Measurements from ENCODE around the gene ADORA2A.

Gene ADORA2A

DNA sequence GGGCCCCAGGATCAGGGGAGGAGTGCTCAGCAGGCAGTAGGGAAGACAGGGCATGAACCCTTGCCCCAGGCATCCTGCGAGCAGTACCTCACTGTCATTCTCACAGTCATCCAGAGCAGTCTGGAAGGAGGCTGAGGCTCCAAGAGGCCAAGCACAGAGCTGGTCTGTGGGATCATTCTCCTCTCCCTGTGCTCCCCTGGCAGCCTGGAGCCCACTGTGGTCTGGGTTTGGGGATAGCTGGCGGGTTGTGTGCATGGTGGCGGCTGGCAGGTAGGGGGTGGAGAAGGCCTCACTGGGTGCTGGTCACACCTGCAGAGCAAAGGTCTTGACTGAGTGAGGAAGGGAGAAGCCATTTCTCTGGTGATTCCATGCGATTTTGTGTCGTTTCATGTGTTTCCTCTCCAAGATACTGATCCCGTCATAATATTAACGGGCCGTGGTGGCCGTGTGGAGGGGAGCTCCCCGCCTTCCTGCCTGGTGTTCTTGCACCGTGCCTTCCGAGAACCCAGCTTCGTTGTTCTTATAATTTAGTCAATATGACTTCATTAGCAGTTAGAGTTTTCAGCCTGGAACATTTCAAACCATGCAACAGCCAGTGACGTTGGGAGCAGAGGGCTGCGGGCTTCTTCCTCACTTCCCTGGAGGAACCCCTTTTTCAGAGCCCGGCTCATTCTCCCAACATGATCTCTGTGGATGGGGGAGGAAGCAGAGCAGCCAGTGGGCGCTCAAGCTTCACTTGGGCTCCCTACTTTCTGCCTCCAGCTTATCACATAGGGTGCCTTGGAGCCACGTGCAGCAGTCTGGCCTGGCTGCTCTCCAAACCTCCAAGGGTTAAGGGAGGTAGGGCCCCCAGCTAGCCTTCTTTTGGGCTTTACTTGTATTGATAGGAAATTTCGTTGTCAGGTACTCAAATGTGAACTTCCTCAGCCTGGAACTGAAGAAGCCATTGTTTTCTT lies 20.8 kb upstream of the ADORA2A start:
- no peak for DNase-seq (ENCODE audit: extremely low spot score)
- POLR2A ChIA-PET, result no interaction called here
- CTCF ChIA-PET, result interaction anchor here (0.6 to 2.7 kb wide), 9 partner anchors 9 to 120 kb away, joined by 3 to 18 read pairs (median 4); no protein-coding TSS in a partner anchor
- no peak for TF ChIP-seq CTCF (IDR thresholded peaks at IDR 0.05; ENCODE audit: control extremely low read depth, extremely low read depth, low read depth, missing control alignments)

GRCh38 chr22:24407278-24407665 lies 20.1 kb upstream of the ADORA2A start:
- TF ChIP-seq CTCF (IDR thresholded peaks at IDR 0.05; ENCODE audit: control extremely low read depth, extremely low read depth, low read depth, missing control alignments), result no peak
- POLR2A ChIA-PET, result no interaction called here
- CTCF ChIA-PET, result interaction anchor here (1.0 to 2.7 kb wide), 6 partner anchors 11 to 95 kb away, joined by 3 to 18 read pairs (median 5); no protein-coding TSS in a partner anchor
- DNase-seq (ENCODE audit: extremely low spot score), result no peak

DNA sequence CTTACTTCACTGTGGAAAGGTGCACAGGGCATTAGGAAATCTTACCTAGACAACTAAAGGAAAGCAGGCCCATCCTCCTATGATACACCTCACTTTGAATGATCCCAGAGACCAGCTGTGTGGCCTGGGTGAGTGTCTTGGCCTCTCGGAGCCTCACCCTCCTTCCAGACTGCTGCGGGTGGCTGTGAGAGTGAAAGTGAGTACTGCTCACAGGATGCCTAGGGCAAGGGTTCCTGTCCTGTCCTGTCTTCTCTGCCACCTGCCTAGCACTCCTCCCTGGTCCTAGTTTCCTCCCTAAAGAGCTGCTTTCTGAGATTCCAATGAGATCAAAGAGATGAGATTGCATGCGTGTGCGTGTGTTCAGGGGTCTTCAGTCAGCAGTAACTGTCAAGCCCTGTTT lies 19.5 kb upstream of the ADORA2A start:
- CTCF ChIA-PET, result interaction anchor here (1.1 to 2.7 kb wide), 2 partner anchors 15 to 84 kb away, joined by 4 to 18 read pairs; no protein-coding TSS in a partner anchor
- no peak for TF ChIP-seq CTCF (IDR thresholded peaks at IDR 0.05; ENCODE audit: control extremely low read depth, extremely low read depth, low read depth, missing control alignments)
- POLR2A ChIA-PET, result no interaction called here
- DNase-seq (ENCODE audit: extremely low spot score), result no peak

GRCh38 chr22:24408630-24409029 lies 18.8 kb upstream of the ADORA2A start:
- no peak for DNase-seq (ENCODE audit: extremely low spot score)
- POLR2A ChIA-PET, result no interaction called here
- CTCF ChIA-PET, result interaction anchor here (0.7 to 1.5 kb wide), 4 partner anchors 8 to 117 kb away, joined by 3 to 6 read pairs (median 4); no protein-coding TSS in a partner anchor
- no peak for TF ChIP-seq CTCF (IDR thresholded peaks at IDR 0.05; ENCODE audit: control extremely low read depth, extremely low read depth, low read depth, missing control alignments)

DNA sequence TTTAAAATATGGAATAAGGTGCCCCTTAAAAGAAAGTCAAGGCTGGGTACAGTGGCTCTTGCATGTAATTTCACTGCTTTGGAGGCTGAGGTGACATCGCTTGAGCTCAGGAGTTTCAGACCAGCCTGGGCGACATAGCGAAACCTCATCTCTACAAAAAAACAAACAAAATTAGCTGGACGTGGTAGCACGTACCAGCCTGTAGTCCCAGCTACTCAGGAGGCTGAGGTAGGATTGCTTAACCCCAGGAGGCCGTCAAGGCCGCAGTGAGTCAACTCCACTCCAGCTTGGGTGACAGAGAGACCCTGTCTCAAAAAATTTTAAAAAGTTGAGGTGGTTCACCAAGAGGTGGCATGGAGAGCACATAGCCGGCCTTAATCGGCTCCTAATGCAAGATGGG lies 17.7 kb upstream of the ADORA2A start:
- no peak for TF ChIP-seq CTCF (IDR thresholded peaks at IDR 0.05; ENCODE audit: control extremely low read depth, extremely low read depth, low read depth, missing control alignments)
- no peak for DNase-seq (ENCODE audit: extremely low spot score)
- CTCF ChIA-PET, result interaction anchor here (0.9 to 1.5 kb wide), 6 partner anchors 9 to 27 kb away, joined by 3 to 6 read pairs (median 4); no protein-coding TSS in a partner anchor
- POLR2A ChIA-PET, result no interaction called here

GRCh38 chr22:24410110-24410856 lies 17.1 kb upstream of the ADORA2A start:
- TF ChIP-seq CTCF (IDR thresholded peaks at IDR 0.05; ENCODE audit: control extremely low read depth, extremely low read depth, low read depth, missing control alignments), result no peak
- POLR2A ChIA-PET, result no interaction called here
- CTCF ChIA-PET, result interaction anchor here (0.9 to 1.4 kb wide), 5 partner anchors 9 to 28 kb away, joined by 3 to 5 read pairs (median 4); no protein-coding TSS in a partner anchor
- no peak for DNase-seq (ENCODE audit: extremely low spot score)
